Heart left ventricle (tissue), 16 donors: ENCODE results near the gene CABP4. TPM values are rescaled to one million over a fixed set of nuclear protein-coding genes. Genes with fewer than 3 reads are reported as not detected.

Experiments used
- ATAC-seq, 4 donors: fragments of 200-7000 bp; cut with Tn5 transposase; one replicate each; pipeline ENCODE4 v1.9.1; 2020 to 2022; ENCODE audit warnings: moderate library complexity in 4 of 4, mild to moderate bottlenecking in 3 of 4, moderate number of reproducible peaks in 1 of 4
- DNase-seq, 5 donors: peaks; one replicate each; pipeline ENCODE4 v3.0.0-alpha.2; 2020
- H3K27ac ChIP-seq, 12 donors: fragments of 200-600 bp; sonication (generic) in 4 of 12; one replicate each; pipeline versions ENCODE4 v1.5.0 to v1.8.0; 2016 to 2022; ENCODE audit warnings: mild to moderate bottlenecking in 2 of 12
- H3K27me3 ChIP-seq, 9 donors: fragments of 200-600 bp; sonication (generic) in 2 of 9; one replicate each; pipeline versions ENCODE4 v1.5.1 to v1.8.0; 2016 to 2022; ENCODE audit warnings: mild to moderate bottlenecking in 3 of 9
- H3K36me3 ChIP-seq, 9 donors: fragments of 200-600 bp; sonication (generic) in 2 of 9; one replicate each; pipeline versions ENCODE4 v1.5.0 to v1.8.0; 2018 to 2022; ENCODE audit warnings: mild to moderate bottlenecking in 2 of 9
- H3K4me1 ChIP-seq, 12 donors: fragments of 200-600 bp; sonication (generic) in 4 of 12; one replicate each; pipeline versions ENCODE4 v1.5.0 to v1.8.0; 2016 to 2022; ENCODE audit warnings: mild to moderate bottlenecking in 3 of 12
- H3K4me3 ChIP-seq, 12 donors: fragments of 200-600 bp; sonication (generic) in 4 of 12; one replicate each; pipeline versions ENCODE4 v1.5.0 to v1.8.0; 2017 to 2022; ENCODE audit warnings: mild to moderate bottlenecking in 9 of 12, moderate library complexity in 4 of 12
- H3K9me3 ChIP-seq, 12 donors: fragments of 200-600 bp; sonication (generic) in 4 of 12; one replicate each; pipeline versions ENCODE4 v1.5.0 to v1.8.0; 2016 to 2022; ENCODE audit warnings: mild to moderate bottlenecking in 1 of 12
- POLR2A ChIP-seq, 2 donors: fragments of 450-650 bp; IDR thresholded peaks; one replicate each; pipeline ENCODE4 v1.6.1; 2017; ENCODE audit warnings: antibody characterized with exemption in 2 of 2, mild to moderate bottlenecking in 2 of 2, moderate library complexity in 2 of 2
- WGBS, 4 donors: extraction: QIAGEN DNeasy Blood & Tissue Kit in 2 of 4; methylation state at CpG; one replicate each; pipeline versions ENCODE4 v1.1.5 to v1.1.7; 2013 to 2018; 5-methylcytosine and 5-hydroxymethylcytosine counted together
- intact Hi-C, 10 donors: fragments of 100-400 bp; cut with DNase I; formaldehyde crosslinking; loops; one replicate each; pipeline versions ENCODE4 v1.11.1 to v1.14.2; 2022
- polyA plus RNA-seq, 2 donors: library from polyadenylated mRNA; stranded (reverse); fragments of 200-250 nt; gene quantifications; one replicate each; pipeline ENCODE4 v1.2.3, GENCODE V29; 2013
- total RNA-seq, 9 donors: library from RNA; depleted of rRNA in 2 of 9; stranded (reverse); fragments of >200 nt in 2 of 9; fragmentation: NEBNext Ultra II Directional in 3 of 9; extraction: Animal tissue kit (Norgen Biotek cat#: 25700) in 3 of 9; gene quantifications; one replicate each; pipeline versions ENCODE4 v1.1.0 to v1.2.4, GENCODE V29; 2016 to 2023
- TF ChIP-seq, protein P1 (sequence below), 12 donors: fragments of 200-600 bp; sonication (generic) in 4 of 12; IDR thresholded peaks; one replicate each; pipeline versions ENCODE4 v1.5.0 to v1.8.0; 2018 to 2022; ENCODE audit warnings: antibody characterized with exemption in 12 of 12, mild to moderate bottlenecking in 5 of 12
- donor health status: ischemic (EF 13 %, LVEDD 7.1; RV severe dilation, severe dysfunction).
- donor health status: healthy with polysubstance abuse.
- donor health status: DM: no; HTN: yes; CAD: no.
- donor health status: DM: no; HTN: no; CAD: no.
- donor health status: ischemic (EF 25% LVEDD 6.9; RV normal size, moderate dysfunction).
- donor health status: ischemic (EF 25% LVEDD 5.7; RV mildly dilated, moderate dysfunction).
- donor health status: healthy.
- donor health status: DM: yes; HTN: yes; CAD: no.
- donor health status: ischemic (EF 35%, LVEDD 5.7; RV mildly dilated, moderate dysfunction).
- donor health status: nonischemic (EF 11% LVEDD 7.7; RV severe dilation, severe dysfunction).
- donor health status: DM: yes; HTN: yes; CAD: no.
- donor health status: PGD.
- donor health status: ischemic (EF 29% LVEDD 5.4; RV normal size, mild dysfunction).
- donor health status: nonischemic (EF 23%, LVEDD 6.1; RV moderate dilation, normal function).

CABP4 gene
- total and polyA plus RNA-seq, 11 donors: 0.25 to 4.2 (median 0.51) TPM; not detected in 1

DNA sequence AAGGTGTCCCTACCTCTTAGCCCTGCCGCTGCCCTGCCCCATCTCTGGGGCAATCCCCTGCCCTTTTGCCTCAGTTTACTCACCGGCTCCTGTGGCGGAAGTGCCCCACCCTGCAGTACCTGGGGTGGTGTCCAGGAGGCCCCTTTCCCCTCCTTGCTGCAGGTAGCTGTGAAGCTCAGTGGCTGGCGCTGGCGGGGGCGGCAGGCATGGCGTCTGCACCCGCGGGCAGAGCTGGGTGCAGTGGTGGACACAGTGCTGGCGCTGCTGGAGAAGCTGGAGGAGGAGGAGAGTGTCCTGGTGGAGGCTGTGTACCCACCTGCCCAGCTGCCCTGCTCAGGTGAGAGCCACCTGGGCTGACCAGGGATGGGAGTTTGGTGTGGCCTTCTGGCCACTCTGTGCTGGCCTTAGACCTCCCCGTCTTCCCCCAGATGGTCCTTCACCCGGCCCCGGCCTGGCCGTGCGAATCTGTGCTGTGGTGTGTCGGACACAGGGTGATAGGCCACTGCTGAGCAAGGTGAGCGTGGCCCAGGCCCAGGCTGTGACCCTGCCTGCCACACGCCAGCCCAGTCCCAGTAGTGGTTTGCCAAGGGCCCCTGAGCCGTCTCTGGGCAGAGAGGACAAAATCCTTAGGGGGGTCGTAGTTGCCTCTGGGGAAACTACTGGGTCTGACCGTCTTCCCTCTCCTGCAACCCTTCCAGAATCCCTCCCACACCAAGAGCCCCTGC lies 35.7 kb upstream of the CABP4 start:
- ATAC-seq (no peak), DNase-seq (no peak)
- WGBS, 4 donors: 87 to 93% (median 93%) methylated on average over 13 to 21 of the region's 21 CpGs
- peak overlapping the region in 11 of 12 donors; percentile 73 to 96 (median 92) for H3K27ac ChIP-seq
- intact Hi-C loops: loop anchor here in 3 of 10 donors (2.0 to 5.0 kb wide), 3 partner anchors 17 to 89 kb away; partner anchors contain the start of gene CDK2AP2 (in 1 of the 3)
- H3K9me3 ChIP-seq: no peaks in the 10 kb centered on the region
- TF ChIP-seq, protein P1, sequence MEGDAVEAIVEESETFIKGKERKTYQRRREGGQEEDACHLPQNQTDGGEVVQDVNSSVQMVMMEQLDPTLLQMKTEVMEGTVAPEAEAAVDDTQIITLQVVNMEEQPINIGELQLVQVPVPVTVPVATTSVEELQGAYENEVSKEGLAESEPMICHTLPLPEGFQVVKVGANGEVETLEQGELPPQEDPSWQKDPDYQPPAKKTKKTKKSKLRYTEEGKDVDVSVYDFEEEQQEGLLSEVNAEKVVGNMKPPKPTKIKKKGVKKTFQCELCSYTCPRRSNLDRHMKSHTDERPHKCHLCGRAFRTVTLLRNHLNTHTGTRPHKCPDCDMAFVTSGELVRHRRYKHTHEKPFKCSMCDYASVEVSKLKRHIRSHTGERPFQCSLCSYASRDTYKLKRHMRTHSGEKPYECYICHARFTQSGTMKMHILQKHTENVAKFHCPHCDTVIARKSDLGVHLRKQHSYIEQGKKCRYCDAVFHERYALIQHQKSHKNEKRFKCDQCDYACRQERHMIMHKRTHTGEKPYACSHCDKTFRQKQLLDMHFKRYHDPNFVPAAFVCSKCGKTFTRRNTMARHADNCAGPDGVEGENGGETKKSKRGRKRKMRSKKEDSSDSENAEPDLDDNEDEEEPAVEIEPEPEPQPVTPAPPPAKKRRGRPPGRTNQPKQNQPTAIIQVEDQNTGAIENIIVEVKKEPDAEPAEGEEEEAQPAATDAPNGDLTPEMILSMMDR (IDR thresholded peaks at IDR 0.05): no peak
- TF ChIP-seq POLR2A (IDR thresholded peaks at IDR 0.05): no peak
- no peaks in the 10 kb centered on the region for H3K36me3 ChIP-seq
- H3K4me3 ChIP-seq: peak overlapping the region in 4 of 12 donors; percentile 22 to 57 (median 24)
- H3K4me1 ChIP-seq: peaks cover 3 to 67% (median 43%) of the 10 kb centered on the region in 12 donors
- peaks cover 0 to 14% (median 0%) of the 10 kb centered on the region in 9 donors for H3K27me3 ChIP-seq

DNA sequence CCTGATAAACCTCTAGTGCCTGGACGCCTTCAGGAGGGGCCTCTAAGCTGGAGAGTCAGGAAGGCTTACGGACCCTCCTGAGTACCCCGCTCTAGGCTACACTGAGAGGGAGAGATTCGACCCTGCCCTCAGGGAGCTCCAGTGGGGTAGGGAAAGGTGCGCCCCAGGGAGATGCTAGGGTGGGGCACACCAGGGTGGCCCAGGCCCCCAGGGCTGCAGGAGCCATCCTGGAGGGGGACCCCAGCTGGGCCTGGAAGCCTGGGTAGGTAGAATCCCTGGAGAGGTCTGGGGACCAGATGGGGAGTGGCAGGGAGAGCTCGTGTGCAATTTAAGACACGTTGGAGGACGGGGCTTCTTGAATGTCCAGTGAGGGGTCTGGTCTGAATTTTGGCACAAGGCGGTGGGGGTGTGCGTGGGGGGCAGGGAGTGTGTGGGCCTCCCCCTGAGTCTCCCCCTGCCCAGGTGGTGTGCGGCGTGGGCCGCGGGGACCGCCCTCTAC lies 35.0 kb upstream of the CABP4 start:
- 26 to 40% (median 37%) methylated on average over 10 to 15 of the region's 15 CpGs for WGBS, 4 donors
- intact Hi-C loops: loop anchor here in 3 of 10 donors (2.0 to 5.0 kb wide), 3 partner anchors 17 to 89 kb away; partner anchors contain the start of gene CDK2AP2 (in 1 of the 3)

DNA sequence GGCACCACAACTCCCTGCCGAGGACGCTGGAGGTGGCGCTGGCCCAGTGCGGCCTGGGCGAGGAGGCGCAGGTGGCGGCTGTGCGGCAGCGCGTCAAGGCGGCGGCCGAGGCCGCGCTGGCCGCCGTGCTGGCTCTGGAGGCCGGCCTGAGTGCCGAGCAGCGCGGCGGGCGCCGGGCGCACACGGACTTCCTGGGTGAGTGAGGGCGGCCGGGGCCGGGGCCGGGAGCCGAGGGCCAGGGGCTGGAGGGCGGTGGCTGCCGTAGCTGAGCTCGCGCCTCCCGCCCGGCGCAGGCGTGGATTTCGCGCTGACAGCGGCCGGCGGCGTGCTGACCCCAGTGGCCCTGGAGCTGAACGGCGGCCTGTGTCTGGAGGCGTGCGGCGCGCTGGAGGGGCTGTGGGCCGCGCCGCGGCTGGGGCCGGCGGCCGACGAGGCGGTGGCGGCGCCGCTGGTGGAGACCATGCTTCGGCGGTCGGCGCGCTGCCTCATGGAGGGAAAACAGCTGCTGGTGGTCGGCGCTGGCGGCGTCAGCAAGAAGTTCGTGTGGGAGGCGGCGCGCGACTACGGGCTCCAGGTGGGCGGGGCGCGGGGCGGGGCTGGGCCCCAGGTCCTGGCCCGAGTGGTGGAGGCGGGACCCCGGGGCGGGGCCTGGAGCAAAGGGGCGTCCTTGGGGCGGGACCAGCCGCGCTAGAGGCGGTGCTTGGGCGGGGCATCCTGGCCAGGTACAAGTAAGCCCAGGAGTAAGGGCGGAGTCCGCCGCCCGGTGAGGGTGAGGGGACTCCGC lies 34.3 kb upstream of the CABP4 start:
- Histone ChIP-seq H3K36me3 (no peaks in the 10 kb centered on the region), H3K4me1 (peaks cover 3 to 56% (median 37%) of the 10 kb centered on the region in 12 donors), H3K27ac (peak overlapping the region; percentile 79 to 97 (median 92)), H3K4me3 (peak overlapping the region; percentile 32 to 89 (median 64)), H3K9me3 (no peaks in the 10 kb centered on the region), H3K27me3 (peaks cover 0 to 1% (median 0%) of the 10 kb centered on the region in 9 donors)
- TF ChIP-seq, protein P1 (IDR thresholded peaks at IDR 0.05): no peak
- TF ChIP-seq POLR2A (IDR thresholded peaks at IDR 0.05): peak in 1 of 2 donors; percentile 81
- ATAC-seq (peak; percentile 91 to 93 (median 92)), DNase-seq (peak; percentile 96 to 99 (median 97))
- intact Hi-C loops: loop anchor here in 3 of 10 donors (2.0 to 5.0 kb wide), 3 partner anchors 18 to 88 kb away; partner anchors contain the start of gene CDK2AP2 (in 1 of the 3)
- 0 to 1% (median 1%) methylated on average over 40 to 97 of the region's 97 CpGs for WGBS, 4 donors

More for the DNA sequence above, 35.0 kb upstream of the CABP4 start:
- Histone ChIP-seq H3K27me3 (peaks cover 0 to 8% (median 0%) of the 10 kb centered on the region in 9 donors), H3K4me3 (peak overlapping the region; percentile 32 to 89 (median 64)), H3K27ac (peak overlapping the region; percentile 79 to 97 (median 92)), H3K4me1 (peaks cover 3 to 63% (median 41%) of the 10 kb centered on the region in 12 donors), H3K9me3 (no peaks in the 10 kb centered on the region), H3K36me3 (no peaks in the 10 kb centered on the region)
- ATAC-seq: no peak
- TF ChIP-seq, protein P1 (IDR thresholded peaks at IDR 0.05): no peak
- no peak for TF ChIP-seq POLR2A (IDR thresholded peaks at IDR 0.05)
- DNase-seq: no peak
